DOHH2 (cell line): ENCODE measurements around the gene LAPTM5.

Experiments used
- H3F3A ChIP-seq: fragments of 200-600 bp; sonication (generic), shearing (Covaris generic); 2 replicates; pipeline ENCODE4 v1.6.0; 2016; ENCODE audit warnings: antibody characterized with exemption, mild to moderate bottlenecking; ENCODE audit not compliant: control insufficient read depth, insufficient read depth
- H3K27ac ChIP-seq: fragments of 200-600 bp; sonication (generic); 2 replicates; pipeline ENCODE4 v1.5.1; 2014; ENCODE audit warnings: low read depth, mild to moderate bottlenecking, low read length, moderate library complexity
- H3K27me3 ChIP-seq: fragments of 200-600 bp; sonication (generic); 2 replicates; pipeline ENCODE4 v1.6.1; 2014; ENCODE audit warnings: mild to moderate bottlenecking, low read length, mixed read lengths; ENCODE audit not compliant: control insufficient read depth
- H3K36me3 ChIP-seq: fragments of 200-600 bp; sonication (generic); 2 replicates; pipeline ENCODE4 v1.6.1; 2014; ENCODE audit warnings: mild to moderate bottlenecking, low read length, moderate library complexity, mixed read lengths; ENCODE audit not compliant: control insufficient read depth
- H3K4me1 ChIP-seq: fragments of 200-600 bp; sonication (generic); 2 replicates; pipeline ENCODE4 v1.6.1; 2014; ENCODE audit warnings: mild to moderate bottlenecking, low read length, mixed read lengths; ENCODE audit not compliant: control insufficient read depth
- H3K4me2 ChIP-seq: fragments of 200-600 bp; sonication (generic); 2 replicates; pipeline ENCODE4 v1.6.0; 2014; ENCODE audit warnings: mild to moderate bottlenecking, low read length, moderate library complexity
- H3K4me3 ChIP-seq: fragments of 200-600 bp; sonication (generic); 2 replicates; pipeline ENCODE4 v1.5.1; 2014; ENCODE audit warnings: mild to moderate bottlenecking, low read length, mixed read lengths
- H3K79me2 ChIP-seq: fragments of 200-600 bp; sonication (generic); 2 replicates; pipeline ENCODE4 v1.6.1; 2014; ENCODE audit warnings: mild to moderate bottlenecking, low read length, mixed read lengths; ENCODE audit not compliant: control insufficient read depth
- H3K9me2 ChIP-seq: fragments of 200-600 bp; sonication (generic); replicated peaks from 2 replicates; pipeline ENCODE4 v1.6.1; 2014; ENCODE audit warnings: mild to moderate bottlenecking, low read length, mixed read lengths; ENCODE audit not compliant: control insufficient read depth
- H3K9me3 ChIP-seq: fragments of 200-600 bp; sonication (generic); 2 replicates; pipeline ENCODE4 v1.6.1; 2014; ENCODE audit warnings: antibody characterized with exemption, low read length, mixed read lengths; ENCODE audit not compliant: control insufficient read depth, insufficient read depth
- H4K20me1 ChIP-seq: fragments of 200-600 bp; sonication (generic); 2 replicates; pipeline ENCODE4 v1.6.0; 2014; ENCODE audit warnings: low read depth, mild to moderate bottlenecking, antibody characterized with exemption, low read length, moderate library complexity; ENCODE audit not compliant: control insufficient read depth, insufficient read depth
- CTCF ChIP-seq: fragments of 200-600 bp; sonication (generic); IDR thresholded peaks from one replicate; pipeline ENCODE4 v1.5.1; 2014; ENCODE audit warnings: antibody characterized with exemption, mild to moderate bottlenecking, low read depth, low read length; ENCODE audit not compliant: poor library complexity, severe bottlenecking
- EZH2phosphoT487 ChIP-seq: fragments of 200-600 bp; sonication (generic); IDR thresholded peaks from 2 replicates; pipeline ENCODE4 v1.6.1; 2017; ENCODE audit warnings: borderline replicate concordance, mild to moderate bottlenecking, antibody characterized with exemption, low read length, moderate library complexity, mixed read lengths

The LAPTM5 gene

GRCh38 chr1:30732277-30732996 lies 25.1 kb downstream of the LAPTM5 start:
- TF ChIP-seq CTCF = no peak
- no peaks in the 10 kb centered on the region for H3K9me2 ChIP-seq
- no peaks in the 10 kb centered on the region; the same call in none of the 2 replicates for H4K20me1 ChIP-seq
- no peaks in the 10 kb centered on the region for H3K27me3 ChIP-seq
- H3K4me2 ChIP-seq = no peak overlapping the region
- no peaks in the 10 kb centered on the region for H3K79me2 ChIP-seq
- peak overlapping the region; percentile 32 for H3K27ac ChIP-seq
- peaks cover 51% of the 10 kb centered on the region for H3K36me3 ChIP-seq
- H3K9me3 ChIP-seq = no peaks in the 10 kb centered on the region
- H3K4me1 ChIP-seq = peaks cover 41% of the 10 kb centered on the region
- H3F3A ChIP-seq = peaks cover 46% of the 10 kb centered on the region
- no peak overlapping the region for H3K4me3 ChIP-seq

DNA sequence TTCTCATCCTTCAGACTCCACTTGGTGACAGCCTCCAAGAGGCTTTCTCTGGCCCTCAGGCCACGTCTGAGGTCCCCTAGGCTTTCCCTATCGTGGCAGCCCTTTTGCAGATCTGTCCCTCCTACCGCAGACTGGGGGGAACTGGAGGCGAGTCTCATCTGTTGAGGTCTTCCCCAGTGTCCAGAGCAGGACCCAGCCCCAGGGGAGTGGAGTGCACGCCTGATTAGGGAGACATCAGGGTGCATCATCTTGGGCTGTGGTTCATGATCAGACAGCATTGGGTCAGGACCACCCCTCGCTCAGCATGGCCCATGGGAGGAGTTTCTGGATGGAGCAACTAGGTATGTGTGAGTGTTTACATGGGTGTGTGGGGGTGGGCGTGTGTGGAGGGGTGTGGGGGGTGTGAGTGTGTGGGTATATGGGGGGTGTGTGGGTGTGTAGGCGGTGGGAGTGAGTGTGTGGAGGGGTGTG lies 25.7 kb downstream of the LAPTM5 start:
- H3F3A ChIP-seq = peaks cover 42% of the 10 kb centered on the region
- no peaks in the 10 kb centered on the region for H3K9me2 ChIP-seq
- H3K4me2 ChIP-seq = no peak overlapping the region
- no peak overlapping the region for H3K4me3 ChIP-seq
- no peaks in the 10 kb centered on the region for H3K9me3 ChIP-seq
- peaks cover 45% of the 10 kb centered on the region for H3K36me3 ChIP-seq
- peaks cover 41% of the 10 kb centered on the region for H3K4me1 ChIP-seq
- TF ChIP-seq EZH2phosphoT487 (no peak), CTCF (no peak)
- no peak overlapping the region for H3K27ac ChIP-seq
- no peaks in the 10 kb centered on the region for H3K27me3 ChIP-seq
- no peaks in the 10 kb centered on the region for H3K79me2 ChIP-seq
- no peaks in the 10 kb centered on the region; the same call in none of the 2 replicates for H4K20me1 ChIP-seq

- no peak overlapping the region for H3K27ac ChIP-seq
- H3K4me3 ChIP-seq = peak overlapping the region; percentile 55
- no peaks in the 10 kb centered on the region for H3K9me2 ChIP-seq
- no peaks in the 10 kb centered on the region; the same call in 1 of the 2 replicates for H4K20me1 ChIP-seq
- TF ChIP-seq EZH2phosphoT487 (no peak), CTCF (no peak)
- H3K9me3 ChIP-seq = no peaks in the 10 kb centered on the region
- peak overlapping the region; percentile 92 for H3K4me2 ChIP-seq
- peaks cover 41% of the 10 kb centered on the region for H3K4me1 ChIP-seq
- H3K36me3 ChIP-seq = peaks cover 40% of the 10 kb centered on the region
- no peaks in the 10 kb centered on the region for H3K79me2 ChIP-seq
- H3F3A ChIP-seq = peaks cover 36% of the 10 kb centered on the region
- no peaks in the 10 kb centered on the region for H3K27me3 ChIP-seq
Measured at GRCh38 chr1:30731109-30731805, 26.3 kb downstream of the LAPTM5 start.
